GM20000 (cell line): ENCODE results near the gene CDKAL1.
"Not testable (repeated sequence)": the region's sequence is repeated elsewhere in the genome, so short reads cannot be mapped to it uniquely, and the experiment has no call there.

Source experiments
- DNase-seq: peaks from one replicate; pipeline ENCODE4 v3.0.0; 2012; ENCODE audit warnings: low spot score
- CTCF ChIP-seq: IDR thresholded peaks from 2 replicates; pipeline ENCODE4 v1.5.1; 2012; ENCODE audit warnings: mild to moderate bottlenecking, control low read depth; ENCODE audit errors: extremely low read depth, missing control alignments

Gene CDKAL1

GRCh38 chr6:20827798-20828197 lies 293.5 kb downstream of the CDKAL1 start:
- TF ChIP-seq CTCF = no peak
- no peak for DNase-seq

GRCh38 chr6:20830576-20830975 lies 296.3 kb downstream of the CDKAL1 start:
- DNase-seq = no peak
- no peak for TF ChIP-seq CTCF

GRCh38 chr6:20831251-20831650 lies 297.0 kb downstream of the CDKAL1 start:
- not testable (repeated sequence) for DNase-seq

- no peak for TF ChIP-seq CTCF
- no peak for DNase-seq
Observed at GRCh38 chr6:20833881-20834515, 299.7 kb downstream of the CDKAL1 start.

- no peak for TF ChIP-seq CTCF
- no peak for DNase-seq
Observed at GRCh38 chr6:20835315-20836010, 301.2 kb downstream of the CDKAL1 start.

GRCh38 chr6:20837189-20837588 lies 302.9 kb downstream of the CDKAL1 start:
- no peak for DNase-seq
- no peak for TF ChIP-seq CTCF

GRCh38 chr6:20838113-20838512 lies 303.9 kb downstream of the CDKAL1 start:
- DNase-seq = no peak
- TF ChIP-seq CTCF = no peak

- no peak for TF ChIP-seq CTCF
- no peak for DNase-seq
Observed at GRCh38 chr6:20839630-20840029, 305.4 kb downstream of the CDKAL1 start.
